Measurements from ENCODE around the gene C10orf67.
A peak's percentile ranks its signal among the peaks of the same experiment; 100 is the strongest.

C10orf67 gene

GRCh38 chr10:23383637-23384036 lies 39.0 kb upstream of the C10orf67 start:
- no peak overlapping the region for H3K4me3 ChIP-seq (ENCODE audit: low read depth, low read length)
- H3K9me3 ChIP-seq: no peaks in the 10 kb centered on the region
- no peaks in the 10 kb centered on the region for H3K36me3 ChIP-seq
- no peak for DNase-seq
- H3K4me1 ChIP-seq: no peaks in the 10 kb centered on the region
- H3K27me3 ChIP-seq: no peaks in the 10 kb centered on the region
- TF ChIP-seq, protein P1, sequence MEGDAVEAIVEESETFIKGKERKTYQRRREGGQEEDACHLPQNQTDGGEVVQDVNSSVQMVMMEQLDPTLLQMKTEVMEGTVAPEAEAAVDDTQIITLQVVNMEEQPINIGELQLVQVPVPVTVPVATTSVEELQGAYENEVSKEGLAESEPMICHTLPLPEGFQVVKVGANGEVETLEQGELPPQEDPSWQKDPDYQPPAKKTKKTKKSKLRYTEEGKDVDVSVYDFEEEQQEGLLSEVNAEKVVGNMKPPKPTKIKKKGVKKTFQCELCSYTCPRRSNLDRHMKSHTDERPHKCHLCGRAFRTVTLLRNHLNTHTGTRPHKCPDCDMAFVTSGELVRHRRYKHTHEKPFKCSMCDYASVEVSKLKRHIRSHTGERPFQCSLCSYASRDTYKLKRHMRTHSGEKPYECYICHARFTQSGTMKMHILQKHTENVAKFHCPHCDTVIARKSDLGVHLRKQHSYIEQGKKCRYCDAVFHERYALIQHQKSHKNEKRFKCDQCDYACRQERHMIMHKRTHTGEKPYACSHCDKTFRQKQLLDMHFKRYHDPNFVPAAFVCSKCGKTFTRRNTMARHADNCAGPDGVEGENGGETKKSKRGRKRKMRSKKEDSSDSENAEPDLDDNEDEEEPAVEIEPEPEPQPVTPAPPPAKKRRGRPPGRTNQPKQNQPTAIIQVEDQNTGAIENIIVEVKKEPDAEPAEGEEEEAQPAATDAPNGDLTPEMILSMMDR (IDR thresholded peaks at IDR 0.05; ENCODE audit: low read depth, low read length): no peak

- Histone ChIP-seq H3K4me1 (no peaks in the 10 kb centered on the region), H3K9me3 (no peaks in the 10 kb centered on the region), H3K36me3 (no peaks in the 10 kb centered on the region), H3K27me3 (no peaks in the 10 kb centered on the region), H3K4me3 (ENCODE audit: low read depth, low read length) (peak overlapping the region; percentile 4; the same call in 1 of the 2 replicates)
- peak; percentile 22 for DNase-seq
- TF ChIP-seq, protein P1 (IDR thresholded peaks at IDR 0.05; ENCODE audit: low read depth, low read length): no peak
Observed at GRCh38 chr10:23381298-23382040, 36.9 kb upstream of the C10orf67 start.

GRCh38 chr10:23379686-23380085 lies 35.1 kb upstream of the C10orf67 start:
- Histone ChIP-seq H3K9me3 (no peaks in the 10 kb centered on the region), H3K27me3 (no peaks in the 10 kb centered on the region), H3K36me3 (no peaks in the 10 kb centered on the region), H3K4me3 (ENCODE audit: low read depth, low read length) (no peak overlapping the region), H3K4me1 (no peaks in the 10 kb centered on the region)
- no peak for DNase-seq
- TF ChIP-seq, protein P1 (IDR thresholded peaks at IDR 0.05; ENCODE audit: low read depth, low read length): no peak

GRCh38 chr10:23376229-23376655 lies 31.6 kb upstream of the C10orf67 start:
- H3K9me3 ChIP-seq: no peaks in the 10 kb centered on the region
- H3K27me3 ChIP-seq: no peaks in the 10 kb centered on the region
- no peak for DNase-seq
- H3K4me3 ChIP-seq (ENCODE audit: low read depth, low read length): no peak overlapping the region
- TF ChIP-seq, protein P1 (IDR thresholded peaks at IDR 0.05; ENCODE audit: low read depth, low read length): no peak
- H3K36me3 ChIP-seq: no peaks in the 10 kb centered on the region
- no peaks in the 10 kb centered on the region for H3K4me1 ChIP-seq

DNA sequence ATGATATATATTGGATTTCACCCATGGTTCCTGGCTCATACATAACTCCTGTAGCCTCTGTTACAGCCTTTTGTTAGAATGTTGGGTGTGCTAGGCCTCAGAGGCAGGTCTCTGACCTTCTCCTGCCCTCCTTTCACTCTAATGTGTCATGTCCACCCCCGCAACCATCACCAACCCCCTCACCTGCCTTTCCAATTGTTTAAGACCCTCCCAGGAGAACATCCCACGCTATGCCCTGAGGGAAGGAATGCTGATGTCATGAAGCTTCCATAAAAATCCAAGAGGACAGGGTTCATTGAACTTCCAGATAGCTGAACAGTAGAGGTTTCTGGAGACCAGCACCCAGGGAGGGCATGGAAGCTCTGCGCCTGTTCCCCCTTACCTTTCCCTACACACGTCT lies 30.8 kb upstream of the C10orf67 start:
- H3K4me3 ChIP-seq (ENCODE audit: low read depth, low read length): no peak overlapping the region
- no peaks in the 10 kb centered on the region for H3K9me3 ChIP-seq
- TF ChIP-seq, protein P1 (IDR thresholded peaks at IDR 0.05; ENCODE audit: low read depth, low read length): no peak
- no peaks in the 10 kb centered on the region for H3K27me3 ChIP-seq
- H3K36me3 ChIP-seq: no peaks in the 10 kb centered on the region
- no peaks in the 10 kb centered on the region for H3K4me1 ChIP-seq
- no peak for DNase-seq

- Histone ChIP-seq H3K4me3 (ENCODE audit: low read depth, low read length) (no peak overlapping the region), H3K36me3 (no peaks in the 10 kb centered on the region), H3K9me3 (no peaks in the 10 kb centered on the region), H3K4me1 (no peaks in the 10 kb centered on the region), H3K27me3 (no peaks in the 10 kb centered on the region)
- no peak for DNase-seq
- TF ChIP-seq, protein P1 (IDR thresholded peaks at IDR 0.05; ENCODE audit: low read depth, low read length): no peak
Observed at GRCh38 chr10:23373156-23373555, 28.6 kb upstream of the C10orf67 start.

Measured in BE2C (cell line).